ENCODE results near the gene AKR1C1.
"Not testable (repeated sequence)": the region's sequence is repeated elsewhere in the genome, so short reads cannot be mapped to it uniquely, and the experiment has no call there.

GRCh38 chr10:5004501-5004900 is 41.3 kb downstream of the AKR1C1 start:
- TF ChIP-seq EZH2 (IDR thresholded peaks at IDR 0.05); POLR2AphosphoS5 (IDR thresholded peaks at IDR 0.05; ENCODE audit: borderline replicate concordance, low read depth, low read length): not testable (repeated sequence)

Measured in SK-N-MC (cell line).